Osteoblast (primary cell): ENCODE data around the gene ERAP2. TPM values are rescaled to one million over a fixed set of nuclear protein-coding genes. Genes with fewer than 3 reads are reported as not detected.
"Not testable (repeated sequence)": the region's sequence is repeated elsewhere in the genome, so short reads cannot be mapped to it uniquely, and the experiment has no call there.

Experiments
- DNase-seq: peaks from one replicate; pipeline ENCODE4 v3.0.0; 2011; ENCODE audit warnings: low spot score, mixed read lengths; ENCODE audit not compliant: insufficient read length; ENCODE audit errors: missing footprints
- H2AFZ ChIP-seq: 2 replicates; pipeline ENCODE4 v1.6.0; 2011; ENCODE audit warnings: mild to moderate bottlenecking, low read length
- H3K27ac ChIP-seq: 2 replicates; pipeline ENCODE4 v1.5.1; 2011; ENCODE audit warnings: mild to moderate bottlenecking, low read depth, low read length, moderate library complexity
- H3K27me3 ChIP-seq: 2 replicates; pipeline ENCODE4 v1.6.0; 2012; ENCODE audit warnings: mild to moderate bottlenecking, control low read depth, inconsistent platforms, low read length, moderate library complexity; ENCODE audit not compliant: insufficient read depth
- H3K36me3 ChIP-seq: 2 replicates; pipeline ENCODE4 v1.5.1; 2011; ENCODE audit warnings: mild to moderate bottlenecking, low read length, control low read depth, moderate library complexity; ENCODE audit not compliant: insufficient read depth
- H3K4me1 ChIP-seq: 2 replicates; pipeline ENCODE4 v1.5.1; 2011; ENCODE audit warnings: mild to moderate bottlenecking, low read length, control low read depth, moderate library complexity; ENCODE audit not compliant: insufficient read depth
- H3K4me2 ChIP-seq: 2 replicates; pipeline ENCODE4 v1.6.0; 2011; ENCODE audit warnings: mild to moderate bottlenecking, low read length; ENCODE audit not compliant: insufficient read depth
- H3K4me3 ChIP-seq: fragments of 200-600 bp; sonication (generic); 3 replicates; pipeline ENCODE4 v1.5.1; 2012; ENCODE audit warnings: mild to moderate bottlenecking, low read length, inconsistent platforms; ENCODE audit not compliant: insufficient read depth
- H3K79me2 ChIP-seq: 2 replicates; pipeline ENCODE4 v1.6.0; 2012; ENCODE audit warnings: mild to moderate bottlenecking, low read length, control low read depth, inconsistent platforms; ENCODE audit not compliant: insufficient read depth
- H3K9me3 ChIP-seq: 2 replicates; pipeline ENCODE4 v1.5.1; 2011; ENCODE audit warnings: low read depth, low read length, control low read depth
- H4K20me1 ChIP-seq: 2 replicates; pipeline ENCODE4 v1.6.0; 2012; ENCODE audit warnings: mild to moderate bottlenecking, low read length, control low read depth; ENCODE audit not compliant: insufficient read depth
- CTCF ChIP-seq: IDR thresholded peaks from 2 replicates; pipeline ENCODE4 v1.5.1; 2011; ENCODE audit warnings: mild to moderate bottlenecking, low read depth, low read length, moderate library complexity; ENCODE audit errors: extremely low read depth
- total RNA-seq: library from RNA; depleted of rRNA; stranded (reverse); fragments of >200 nt; gene quantifications from 2 replicates; pipeline ENCODE4 v1.2.3, GENCODE V29; 2012

Gene ERAP2
- total RNA-seq, 1 donor: 84.7 TPM

GRCh38 chr5:96874631-96875030 is 1.7 kb upstream of the ERAP2 start:
- Histone ChIP-seq H3K4me3 (no peak overlapping the region), H3K9me3 (no peaks in the 10 kb centered on the region), H3K27me3 (no peaks in the 10 kb centered on the region), H2AFZ (peak overlapping the region; percentile 15), H3K27ac (no peak overlapping the region), H3K36me3 (no peaks in the 10 kb centered on the region), H3K4me2 (no peak overlapping the region), H4K20me1 (no peaks in the 10 kb centered on the region), H3K4me1 (peaks cover 16% of the 10 kb centered on the region), H3K79me2 (peaks cover 5% of the 10 kb centered on the region)
- TF ChIP-seq CTCF: no peak
- no peak for DNase-seq

GRCh38 chr5:96875791-96876291 is 459 bp upstream of the ERAP2 start:
- no peak for TF ChIP-seq CTCF
- H3K4me3 ChIP-seq: peak overlapping the region; percentile 85
- H4K20me1 ChIP-seq: no peaks in the 10 kb centered on the region
- H2AFZ ChIP-seq: peak overlapping the region; percentile 96
- H3K27ac ChIP-seq: peak overlapping the region; percentile 84
- H3K36me3 ChIP-seq: no peaks in the 10 kb centered on the region
- no peaks in the 10 kb centered on the region for H3K9me3 ChIP-seq
- peaks cover 18% of the 10 kb centered on the region for H3K4me1 ChIP-seq
- peak overlapping the region; percentile 96 for H3K4me2 ChIP-seq
- H3K79me2 ChIP-seq: peaks cover 5% of the 10 kb centered on the region
- DNase-seq: no peak
- H3K27me3 ChIP-seq: no peaks in the 10 kb centered on the region

- peak overlapping the region; percentile 96 for H3K4me2 ChIP-seq
- not testable (repeated sequence) for H3K79me2 ChIP-seq, H3K36me3 ChIP-seq, H4K20me1 ChIP-seq, H3K9me3 ChIP-seq, H3K27me3 ChIP-seq, DNase-seq
- peaks cover 30% of the 10 kb centered on the region for H3K4me1 ChIP-seq
- H2AFZ ChIP-seq: peak overlapping the region; percentile 96
- peak overlapping the region; percentile 85 for H3K4me3 ChIP-seq
- peak overlapping the region; percentile 84 for H3K27ac ChIP-seq
Observed at GRCh38 chr5:96876977-96877469, 723 bp downstream of the ERAP2 start.

- Histone ChIP-seq H3K27me3 (no peaks in the 10 kb centered on the region), H3K9me3 (no peaks in the 10 kb centered on the region), H3K79me2 (peaks cover 5% of the 10 kb centered on the region), H2AFZ (peak overlapping the region; percentile 32), H3K27ac (peak overlapping the region; percentile 83), H3K4me3 (no peak overlapping the region), H3K4me2 (no peak overlapping the region), H4K20me1 (no peaks in the 10 kb centered on the region), H3K36me3 (no peaks in the 10 kb centered on the region), H3K4me1 (peaks cover 33% of the 10 kb centered on the region)
- TF ChIP-seq CTCF: no peak
- no peak for DNase-seq
Observed at GRCh38 chr5:96879665-96880064, 3.4 kb downstream of the ERAP2 start.
